Upper lobe of left lung (tissue), 6 donors: Measurements from ENCODE around the gene PKIG. TPM values are rescaled to one million over a fixed set of nuclear protein-coding genes. Genes with fewer than 3 reads are reported as not detected.
A peak's percentile ranks its signal among the peaks of the same experiment; 100 is the strongest.
"Not testable (repeated sequence)": the region's sequence is repeated elsewhere in the genome, so short reads cannot be mapped to it uniquely, and the experiment has no call there.

Experiments
- ATAC-seq, 2 donors: fragments of 200-7000 bp; cut with Tn5 transposase; one replicate each; pipeline ENCODE4 v1.9.1; 2022; ENCODE audit warnings: mild to moderate bottlenecking in 2 of 2, moderate library complexity in 2 of 2; ENCODE audit not compliant: low FRiP score in 2 of 2
- DNase-seq, 2 donors: peaks; one replicate each; pipeline ENCODE4 v3.0.0-alpha.2; 2019 to 2020
- H3K27ac ChIP-seq, 4 donors: fragments of 200-600 bp; sonication (generic); one replicate each; pipeline ENCODE4 v1.5.1; 2016 to 2019
- H3K27me3 ChIP-seq, 4 donors: fragments of 200-600 bp; sonication (generic); one replicate each; pipeline ENCODE4 v1.5.1; 2017 to 2019
- H3K36me3 ChIP-seq, 4 donors: fragments of 200-600 bp; sonication (generic); one replicate each; pipeline ENCODE4 v1.5.1; 2016 to 2019
- H3K4me1 ChIP-seq, 4 donors: fragments of 200-600 bp; sonication (generic); one replicate each; pipeline ENCODE4 v1.5.1; 2018 to 2019
- H3K4me3 ChIP-seq, 4 donors: fragments of 200-600 bp; sonication (generic); one replicate each; pipeline ENCODE4 v1.5.1; 2017 to 2019; ENCODE audit warnings: mild to moderate bottlenecking in 2 of 4, moderate library complexity in 1 of 4
- H3K9me3 ChIP-seq, 4 donors: fragments of 200-600 bp; sonication (generic); one replicate each; pipeline ENCODE4 v1.5.1; 2018 to 2019
- EP300 ChIP-seq, 4 donors: sonication (generic); formaldehyde crosslinking; IDR thresholded peaks; one replicate each; pipeline ENCODE4 v1.5.1; 2017; ENCODE audit warnings: antibody characterized with exemption in 4 of 4, control low read depth in 2 of 4
- POLR2A ChIP-seq, 4 donors: fragments of 450-650 bp; IDR thresholded peaks; one replicate each; pipeline ENCODE4 v1.5.1; 2016 to 2017; ENCODE audit warnings: antibody characterized with exemption in 4 of 4, mild to moderate bottlenecking in 2 of 4
- POLR2AphosphoS5 ChIP-seq, 2 donors: sonication (generic); formaldehyde crosslinking; IDR thresholded peaks; one replicate each; pipeline ENCODE4 v1.5.1; 2017; ENCODE audit warnings: antibody characterized with exemption in 2 of 2
- WGBS, 2 donors: methylation state at CpG; one replicate each; pipeline ENCODE4 v1.1.5; 2017 to 2018; 5-methylcytosine and 5-hydroxymethylcytosine counted together
- total RNA-seq, 6 donors: library from RNA; depleted of rRNA in 4 of 6; stranded (reverse); fragments of >200 nt in 4 of 6; gene quantifications; one replicate each; pipeline versions ENCODE4 v1.1.0 to v1.2.1, GENCODE V29; 2016 to 2021
- TF ChIP-seq, protein P1 (sequence below), 6 experiments: fragments of 450-650 bp in 4 of 6; fragments of 200-600 bp in 2 of 6; sonication (generic) in 2 of 6; IDR thresholded peaks; one replicate each; pipeline ENCODE4 v1.5.1; 2016 to 2019; ENCODE audit warnings: antibody characterized with exemption in 6 of 6
- donor health status: DM: no; HTN: no; CAD: no; lungs with moderate emphysema.
- donor health status: DM: no; HTN: yes; CAD: no; lungs with severe emphysema.

The PKIG gene
- total RNA-seq, 6 donors from 2014 or later, result 46.1 to 91.5 (median 67.8) TPM

DNA sequence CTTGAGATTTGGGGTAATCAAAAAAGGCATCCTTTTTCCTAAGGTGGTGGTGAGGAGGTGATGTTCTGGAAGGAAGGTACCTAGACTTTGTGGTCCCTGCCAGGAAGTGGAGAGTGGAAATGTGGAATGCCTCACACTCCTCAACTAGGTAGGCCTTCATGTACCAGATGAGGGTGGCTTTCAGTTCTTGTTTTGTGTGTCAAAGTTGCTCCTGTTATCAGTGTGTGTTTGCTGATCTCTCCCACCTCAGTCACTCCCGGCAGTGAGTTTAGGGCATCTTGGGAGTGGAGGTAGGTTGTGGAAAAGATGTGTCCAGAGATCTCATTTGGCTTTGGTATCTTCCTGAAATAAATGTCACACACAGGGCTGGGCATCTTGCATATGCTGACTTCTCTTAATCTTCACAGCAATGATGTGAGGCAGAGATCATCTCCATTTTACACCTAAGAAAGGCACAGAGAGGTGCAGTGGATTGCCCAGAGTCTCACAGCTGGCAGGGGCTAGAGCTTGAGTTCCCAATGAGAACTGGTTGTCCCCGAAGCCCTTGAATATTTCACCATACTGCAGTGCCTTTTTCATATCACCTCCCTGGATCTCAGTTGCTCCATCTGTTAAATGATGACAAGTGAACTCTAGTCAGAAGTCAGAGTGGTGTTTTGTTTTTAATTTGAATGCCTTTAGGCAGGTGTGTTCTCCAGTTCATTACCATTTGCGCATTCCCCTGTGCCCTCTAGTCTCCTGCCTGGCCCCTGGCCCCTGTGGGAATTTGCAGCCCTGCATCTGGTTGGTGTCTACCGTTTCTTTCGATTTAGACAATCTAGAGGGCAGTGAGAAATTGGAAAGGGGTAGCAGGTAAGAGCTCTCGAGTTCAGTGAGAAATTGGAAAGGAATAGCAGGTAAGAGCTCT is 2.9 kb downstream of the PKIG start:
- Histone ChIP-seq H3K27ac (peak overlapping the region; percentile 4 to 95 (median 67)), H3K4me1 (peaks cover 29 to 39% (median 34%) of the 10 kb centered on the region in 4 donors), H3K9me3 (no peaks in the 10 kb centered on the region), H3K36me3 (peaks cover 0 to 6% (median 1%) of the 10 kb centered on the region in 4 donors), H3K27me3 (no peaks in the 10 kb centered on the region), H3K4me3 (peak overlapping the region in 3 of 4 donors; percentile 34 to 45 (median 44))
- TF ChIP-seq POLR2A (IDR thresholded peaks at IDR 0.05), result no peak
- TF ChIP-seq, protein P1, sequence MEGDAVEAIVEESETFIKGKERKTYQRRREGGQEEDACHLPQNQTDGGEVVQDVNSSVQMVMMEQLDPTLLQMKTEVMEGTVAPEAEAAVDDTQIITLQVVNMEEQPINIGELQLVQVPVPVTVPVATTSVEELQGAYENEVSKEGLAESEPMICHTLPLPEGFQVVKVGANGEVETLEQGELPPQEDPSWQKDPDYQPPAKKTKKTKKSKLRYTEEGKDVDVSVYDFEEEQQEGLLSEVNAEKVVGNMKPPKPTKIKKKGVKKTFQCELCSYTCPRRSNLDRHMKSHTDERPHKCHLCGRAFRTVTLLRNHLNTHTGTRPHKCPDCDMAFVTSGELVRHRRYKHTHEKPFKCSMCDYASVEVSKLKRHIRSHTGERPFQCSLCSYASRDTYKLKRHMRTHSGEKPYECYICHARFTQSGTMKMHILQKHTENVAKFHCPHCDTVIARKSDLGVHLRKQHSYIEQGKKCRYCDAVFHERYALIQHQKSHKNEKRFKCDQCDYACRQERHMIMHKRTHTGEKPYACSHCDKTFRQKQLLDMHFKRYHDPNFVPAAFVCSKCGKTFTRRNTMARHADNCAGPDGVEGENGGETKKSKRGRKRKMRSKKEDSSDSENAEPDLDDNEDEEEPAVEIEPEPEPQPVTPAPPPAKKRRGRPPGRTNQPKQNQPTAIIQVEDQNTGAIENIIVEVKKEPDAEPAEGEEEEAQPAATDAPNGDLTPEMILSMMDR (IDR thresholded peaks at IDR 0.05), result no peak
- no peak for TF ChIP-seq EP300 (IDR thresholded peaks at IDR 0.05)
- no peak for TF ChIP-seq POLR2AphosphoS5 (IDR thresholded peaks at IDR 0.05)
- no peak for ATAC-seq
- WGBS, 2 donors, result 66 to 76% methylated on average over 6 of the region's 6 CpGs
- no peak for DNase-seq

DNA sequence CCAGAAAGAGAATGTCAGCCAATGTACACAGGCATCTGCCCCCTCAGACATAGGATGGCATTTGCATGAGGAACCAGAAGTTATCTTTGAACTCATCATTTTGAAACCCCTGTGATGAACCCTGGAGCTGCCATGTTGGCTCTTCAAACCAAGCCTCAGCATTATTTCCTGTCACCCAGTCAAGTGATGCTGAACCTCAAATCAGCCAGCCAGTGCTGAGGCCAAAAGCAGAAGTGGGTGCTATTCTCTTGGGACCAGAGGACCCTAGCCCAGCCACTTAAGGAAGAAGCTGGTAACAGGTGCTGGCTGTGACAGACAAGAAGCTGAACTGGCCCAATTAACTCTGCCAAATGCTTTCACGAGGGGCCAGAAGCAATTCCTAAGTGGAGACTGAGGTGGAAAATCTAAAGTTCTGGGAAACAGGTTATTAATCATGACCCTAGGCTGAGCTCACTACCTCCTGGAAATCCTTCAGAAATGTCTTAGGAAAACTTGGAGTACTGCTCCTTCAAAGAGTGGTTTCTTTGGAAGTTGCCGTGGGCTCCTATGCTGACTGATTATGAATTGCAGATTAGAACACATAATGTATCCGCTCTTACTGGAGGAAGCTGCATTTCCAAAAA is 4.0 kb downstream of the PKIG start:
- Histone ChIP-seq H3K4me3 (no peak overlapping the region), H3K9me3 (no peaks in the 10 kb centered on the region), H3K4me1 (peaks cover 21 to 29% (median 24%) of the 10 kb centered on the region in 4 donors), H3K36me3 (peaks cover 0 to 17% (median 9%) of the 10 kb centered on the region in 4 donors), H3K27ac (peak overlapping the region in 3 of 4 donors; percentile 3 to 90 (median 35)), H3K27me3 (no peaks in the 10 kb centered on the region)
- 69% methylated on average over 3 of the region's 3 CpGs for WGBS, 2 donors
- no peak for ATAC-seq
- DNase-seq, result no peak
- TF ChIP-seq EP300 (IDR thresholded peaks at IDR 0.05) (no peak), POLR2A (IDR thresholded peaks at IDR 0.05) (no peak), POLR2AphosphoS5 (IDR thresholded peaks at IDR 0.05) (no peak)
- TF ChIP-seq, protein P1 (IDR thresholded peaks at IDR 0.05), result no peak

DNA sequence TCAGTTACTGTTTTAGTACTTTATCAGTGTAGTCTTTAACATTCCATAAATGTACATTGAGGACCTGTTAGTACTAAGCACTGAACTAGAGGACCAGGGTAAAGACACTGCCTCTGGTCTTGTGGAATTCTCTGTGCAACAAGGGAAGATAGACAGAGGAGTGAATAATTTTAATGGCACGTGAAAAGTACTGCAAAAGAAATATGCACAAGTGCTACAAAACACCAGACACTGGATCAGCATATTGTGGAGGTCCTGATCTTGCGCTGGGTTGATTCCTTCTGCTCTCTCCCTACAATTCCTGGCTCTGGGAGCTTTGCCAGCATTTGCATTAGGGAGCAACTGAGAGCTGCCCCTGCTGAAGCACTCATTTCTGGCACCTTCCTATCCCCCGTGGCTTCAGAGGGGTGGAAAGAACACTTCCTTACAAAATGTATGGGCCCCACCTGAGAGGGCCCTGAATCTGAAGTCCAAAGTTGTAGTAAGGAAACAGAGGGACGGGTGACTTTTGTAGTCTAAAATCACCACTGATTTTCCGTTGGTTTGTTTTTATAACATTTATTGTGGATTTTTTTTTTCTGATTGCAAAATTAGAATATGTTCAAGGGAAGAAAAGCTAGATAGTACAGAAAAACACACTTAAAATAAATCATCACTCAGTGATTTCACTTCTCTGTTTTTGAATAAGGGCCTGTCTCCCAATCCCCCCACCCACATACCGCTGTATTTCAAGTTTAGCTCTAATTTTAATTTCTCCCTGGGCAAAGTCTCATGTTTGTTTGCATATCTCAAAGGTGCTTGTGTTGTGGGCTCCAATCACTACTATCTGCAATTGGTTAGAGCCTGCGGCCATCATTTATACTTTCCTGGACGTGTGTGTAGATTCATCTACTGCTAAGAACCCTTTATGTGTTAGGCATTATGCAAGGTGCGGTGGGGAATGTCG is 4.9 kb downstream of the PKIG start:
- no peak for DNase-seq
- no peak overlapping the region for H3K4me3 ChIP-seq
- peaks cover 0 to 24% (median 9%) of the 10 kb centered on the region in 4 donors for H3K36me3 ChIP-seq
- 77% methylated on average over 10 of the region's 10 CpGs for WGBS, 2 donors
- H3K9me3 ChIP-seq, result no peaks in the 10 kb centered on the region
- TF ChIP-seq, protein P1 (IDR thresholded peaks at IDR 0.05), result no peak
- TF ChIP-seq POLR2A (IDR thresholded peaks at IDR 0.05) (no peak), EP300 (IDR thresholded peaks at IDR 0.05) (no peak), POLR2AphosphoS5 (IDR thresholded peaks at IDR 0.05) (no peak)
- H3K27me3 ChIP-seq, result no peaks in the 10 kb centered on the region
- peaks cover 12 to 23% (median 18%) of the 10 kb centered on the region in 4 donors for H3K4me1 ChIP-seq
- peak overlapping the region in 3 of 4 donors; percentile 5 to 90 (median 35) for H3K27ac ChIP-seq
- ATAC-seq, result no peak

DNA sequence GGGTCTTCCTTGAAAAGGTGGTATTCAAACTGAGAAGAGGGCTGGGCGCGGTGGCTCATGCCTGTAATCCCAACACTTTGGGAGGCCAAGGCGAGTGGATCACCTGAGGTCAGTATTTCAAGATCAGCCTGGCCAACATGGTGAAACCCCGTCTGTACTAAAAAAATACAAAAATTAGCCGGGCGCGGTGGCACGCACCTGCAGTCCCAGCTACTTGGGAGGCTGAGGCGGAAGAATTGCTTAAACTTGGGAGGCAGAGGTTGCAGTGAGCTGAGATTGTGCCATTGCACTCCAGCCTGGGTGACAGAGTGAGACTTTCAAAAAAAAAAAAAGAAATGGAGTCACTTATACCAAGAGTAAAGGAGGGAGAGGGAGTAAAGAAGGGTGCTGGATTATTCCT is 5.9 kb downstream of the PKIG start:
- H3K4me3 ChIP-seq, H3K9me3 ChIP-seq, DNase-seq, H3K27ac ChIP-seq, ATAC-seq, H3K27me3 ChIP-seq: not testable (repeated sequence)
- peaks cover 0 to 24% (median 9%) of the 10 kb centered on the region in 4 donors for H3K36me3 ChIP-seq
- WGBS, 2 donors, result 96 to 99% methylated on average over 9 of the region's 9 CpGs
- peaks cover 12 to 19% (median 17%) of the 10 kb centered on the region in 4 donors for H3K4me1 ChIP-seq
